GM12878 (cell line): ENCODE measurements around the gene SAMHD1.
"Not testable (repeated sequence)": the region's sequence is repeated elsewhere in the genome, so short reads cannot be mapped to it uniquely, and the experiment has no call there.

Experiments used
- CREB1 ChIP-seq: IDR thresholded peaks from 2 replicates; pipeline ENCODE4 v1.6.1; 2012; ENCODE audit warnings: low read depth, mild to moderate bottlenecking, inconsistent platforms
- EZH2 ChIP-seq: IDR thresholded peaks from 2 replicates; pipeline ENCODE4 v1.6.1; 2012; ENCODE audit warnings: low read depth, mild to moderate bottlenecking, control low read depth, inconsistent platforms, low read length, borderline replicate concordance; ENCODE audit not compliant: control insufficient read depth
- GABPA ChIP-seq: IDR thresholded peaks from 2 replicates; pipeline ENCODE4 v1.6.1; 2014; ENCODE audit warnings: antibody characterized with exemption, low read depth, mild to moderate bottlenecking, inconsistent platforms
- POLR2A ChIP-seq: IDR thresholded peaks from 2 replicates; pipeline ENCODE4 v1.6.1; 2011; ENCODE audit warnings: low read depth, mild to moderate bottlenecking, low read length
- SIX5 ChIP-seq: IDR thresholded peaks from 2 replicates; pipeline ENCODE4 v1.6.1; 2011; ENCODE audit warnings: mild to moderate bottlenecking, low read depth, low read length, moderate library complexity; ENCODE audit not compliant: severe bottlenecking
- SPI1 ChIP-seq: IDR thresholded peaks from 2 replicates; pipeline ENCODE4 v1.6.1; 2011; ENCODE audit warnings: low read depth, mild to moderate bottlenecking, low read length, moderate library complexity, borderline replicate concordance; ENCODE audit not compliant: insufficient read depth
- TF ChIP-seq, protein P1 (sequence below), 3 experiments: IDR thresholded peaks in 2 of 3; conservative IDR thresholded peaks in 1 of 3; 2 replicates each; pipeline ENCODE4 v1.5.1; 2011; ENCODE audit warnings: low read depth in 3 of 3, low read length in 3 of 3, mild to moderate bottlenecking in 3 of 3, control low read depth in 2 of 3, moderate library complexity in 2 of 3, inconsistent platforms in 1 of 3, mixed read lengths in 1 of 3; ENCODE audit not compliant: control insufficient read depth in 2 of 3, insufficient read depth in 1 of 3; ENCODE audit errors: extremely low read depth in 1 of 3

DNA sequence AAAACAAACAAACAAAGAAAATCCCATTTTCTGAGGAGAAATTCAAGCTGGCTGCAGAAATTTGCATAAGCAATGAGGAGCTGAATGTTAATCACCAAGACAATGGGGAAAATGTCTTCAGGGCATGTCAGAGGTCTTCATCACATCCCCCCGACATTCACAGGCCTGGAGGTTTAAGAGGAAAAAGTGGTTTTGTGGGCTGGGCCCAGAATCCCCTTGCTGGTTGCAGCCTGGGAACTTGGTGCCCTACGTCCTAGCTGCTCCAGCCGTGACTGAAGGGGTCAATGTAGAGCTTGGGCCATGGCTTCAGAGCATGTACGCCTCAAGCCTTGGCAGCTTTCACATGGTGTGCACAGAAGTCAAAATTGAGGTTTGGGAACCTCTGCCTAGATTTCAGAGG, 42.7 kb upstream of the SAMHD1 start:
- TF ChIP-seq, protein P1, sequence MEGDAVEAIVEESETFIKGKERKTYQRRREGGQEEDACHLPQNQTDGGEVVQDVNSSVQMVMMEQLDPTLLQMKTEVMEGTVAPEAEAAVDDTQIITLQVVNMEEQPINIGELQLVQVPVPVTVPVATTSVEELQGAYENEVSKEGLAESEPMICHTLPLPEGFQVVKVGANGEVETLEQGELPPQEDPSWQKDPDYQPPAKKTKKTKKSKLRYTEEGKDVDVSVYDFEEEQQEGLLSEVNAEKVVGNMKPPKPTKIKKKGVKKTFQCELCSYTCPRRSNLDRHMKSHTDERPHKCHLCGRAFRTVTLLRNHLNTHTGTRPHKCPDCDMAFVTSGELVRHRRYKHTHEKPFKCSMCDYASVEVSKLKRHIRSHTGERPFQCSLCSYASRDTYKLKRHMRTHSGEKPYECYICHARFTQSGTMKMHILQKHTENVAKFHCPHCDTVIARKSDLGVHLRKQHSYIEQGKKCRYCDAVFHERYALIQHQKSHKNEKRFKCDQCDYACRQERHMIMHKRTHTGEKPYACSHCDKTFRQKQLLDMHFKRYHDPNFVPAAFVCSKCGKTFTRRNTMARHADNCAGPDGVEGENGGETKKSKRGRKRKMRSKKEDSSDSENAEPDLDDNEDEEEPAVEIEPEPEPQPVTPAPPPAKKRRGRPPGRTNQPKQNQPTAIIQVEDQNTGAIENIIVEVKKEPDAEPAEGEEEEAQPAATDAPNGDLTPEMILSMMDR (IDR thresholded peaks at IDR 0.05 in 2 of 3, conservative IDR thresholded peaks at IDR 0.05 in 1 of 3; ENCODE audit: control insufficient read depth in 2 of 3, extremely low read depth in 1 of 3, insufficient read depth in 1 of 3, low read depth in 3 of 3, low read length in 3 of 3), result not testable (repeated sequence)
- not testable (repeated sequence) for TF ChIP-seq POLR2A, CREB1, EZH2, GABPA, SPI1, SIX5
